ENCODE results near the gene KLHL30.
"Not testable (repeated sequence)": the region's sequence is repeated elsewhere in the genome, so short reads cannot be mapped to it uniquely, and the experiment has no call there.

Gene KLHL30

DNA sequence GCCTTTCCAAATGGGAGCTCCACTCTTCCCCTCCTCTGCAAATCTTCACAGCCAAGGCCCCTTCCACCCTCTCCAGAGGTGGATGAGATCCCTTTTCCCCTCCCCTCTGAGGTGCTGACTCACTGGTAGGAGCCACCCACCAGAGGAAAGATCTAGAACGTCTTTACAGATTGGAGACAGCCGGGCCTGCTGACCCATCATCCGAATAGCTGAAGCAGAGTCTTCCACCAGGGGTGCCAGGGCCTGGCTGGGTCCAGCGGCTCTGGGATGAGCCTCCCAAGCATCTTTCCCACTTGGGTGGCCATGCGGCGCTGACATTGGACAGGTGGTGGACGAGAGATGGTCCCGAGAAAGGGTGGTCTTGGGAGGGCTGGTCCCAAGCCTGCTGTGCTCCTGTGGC lies 29.3 kb downstream of the KLHL30 start:
- Mint-ChIP-seq H3K27ac (no peak overlapping the region), H3K9me3 (no peaks in the 10 kb centered on the region), H3K36me3 (peaks cover 10% of the 10 kb centered on the region), H3K27me3 (peaks cover 6% of the 10 kb centered on the region), H3K4me3 (no peak overlapping the region), H3K4me1 (peaks cover 1% of the 10 kb centered on the region)

DNA sequence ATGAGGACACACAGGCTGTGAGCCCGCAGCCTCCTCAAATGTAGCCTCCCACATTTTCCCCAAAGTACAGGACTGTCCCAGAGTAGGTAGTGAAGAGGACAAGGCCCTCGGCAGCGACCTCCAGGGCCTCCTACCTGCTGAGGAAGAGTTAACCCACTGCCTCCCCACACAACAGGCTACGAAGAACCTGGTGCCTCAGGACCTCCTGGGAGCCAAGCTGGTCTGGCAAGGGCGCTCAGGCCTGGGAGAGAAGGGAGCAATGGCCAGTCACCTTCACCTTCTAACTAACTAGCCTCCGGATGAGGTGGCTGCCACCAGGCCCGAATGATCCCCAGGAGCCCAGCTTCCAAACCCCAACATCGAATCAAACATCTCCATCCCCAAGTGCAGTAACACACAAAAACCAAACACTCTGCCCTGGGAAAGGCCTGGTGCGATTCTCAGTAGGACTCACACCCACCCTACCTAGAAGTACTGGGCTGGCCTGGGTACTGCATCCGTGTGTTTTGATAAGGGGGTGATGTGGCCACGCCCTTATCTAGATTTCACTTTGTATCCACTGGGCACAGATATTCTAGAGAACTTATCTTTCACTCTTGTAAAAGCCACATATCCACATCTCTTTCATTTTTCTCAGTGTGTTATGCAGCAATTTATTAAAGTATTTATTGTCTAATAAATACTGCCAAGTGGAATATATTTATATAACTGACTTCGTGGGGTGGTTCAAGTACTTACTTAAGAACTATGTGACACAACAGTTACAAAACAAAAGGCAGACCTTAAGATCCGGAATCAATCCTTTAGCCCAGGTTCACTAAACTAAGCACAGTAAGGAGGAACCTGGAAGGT lies 30.0 kb downstream of the KLHL30 start:
- H3K27ac Mint-ChIP-seq, result no peak overlapping the region
- no peaks in the 10 kb centered on the region for H3K9me3 Mint-ChIP-seq

DNA sequence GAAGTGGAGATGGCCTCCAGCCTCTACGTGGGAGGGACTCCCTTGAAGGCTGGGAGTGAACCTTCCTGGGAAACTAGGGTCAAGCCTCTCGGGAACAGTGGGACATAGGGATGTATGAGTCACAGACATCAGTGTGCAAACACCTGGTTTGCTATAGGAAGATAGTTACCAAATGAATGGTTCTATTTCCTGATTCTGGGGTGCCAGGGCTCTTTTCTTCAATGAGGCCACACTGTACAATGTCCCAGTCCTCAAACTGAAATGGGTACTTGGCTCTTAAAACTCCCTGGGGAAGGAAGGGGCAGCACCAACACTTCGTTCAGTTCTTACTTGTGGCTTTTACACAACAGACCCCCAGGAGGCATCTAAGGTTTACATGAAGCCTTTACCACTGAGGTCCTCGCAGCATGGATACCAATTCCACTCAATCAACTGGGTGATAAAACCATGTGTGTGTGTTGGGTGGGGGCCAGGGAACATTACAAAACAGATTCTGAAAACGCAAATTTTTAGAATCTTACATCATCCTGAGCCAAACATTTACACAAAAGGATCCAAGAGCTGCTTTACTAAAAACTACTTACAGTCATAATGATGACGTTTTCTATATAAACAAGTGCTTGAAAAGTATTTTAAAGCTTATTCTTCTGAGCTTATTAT lies 30.7 kb downstream of the KLHL30 start:
- Mint-ChIP-seq H3K4me1 (peaks cover 5% of the 10 kb centered on the region), H3K9me3 (no peaks in the 10 kb centered on the region), H3K36me3 (peaks cover 15% of the 10 kb centered on the region), H3K4me3 (no peak overlapping the region), H3K27ac (no peak overlapping the region), H3K27me3 (peaks cover 6% of the 10 kb centered on the region)

More for the DNA sequence above, 30.0 kb downstream of the KLHL30 start:
- no peak overlapping the region for H3K4me3 Mint-ChIP-seq
- peaks cover 15% of the 10 kb centered on the region for H3K36me3 Mint-ChIP-seq
- H3K4me1 Mint-ChIP-seq, result peaks cover 5% of the 10 kb centered on the region
- peaks cover 6% of the 10 kb centered on the region for H3K27me3 Mint-ChIP-seq

DNA sequence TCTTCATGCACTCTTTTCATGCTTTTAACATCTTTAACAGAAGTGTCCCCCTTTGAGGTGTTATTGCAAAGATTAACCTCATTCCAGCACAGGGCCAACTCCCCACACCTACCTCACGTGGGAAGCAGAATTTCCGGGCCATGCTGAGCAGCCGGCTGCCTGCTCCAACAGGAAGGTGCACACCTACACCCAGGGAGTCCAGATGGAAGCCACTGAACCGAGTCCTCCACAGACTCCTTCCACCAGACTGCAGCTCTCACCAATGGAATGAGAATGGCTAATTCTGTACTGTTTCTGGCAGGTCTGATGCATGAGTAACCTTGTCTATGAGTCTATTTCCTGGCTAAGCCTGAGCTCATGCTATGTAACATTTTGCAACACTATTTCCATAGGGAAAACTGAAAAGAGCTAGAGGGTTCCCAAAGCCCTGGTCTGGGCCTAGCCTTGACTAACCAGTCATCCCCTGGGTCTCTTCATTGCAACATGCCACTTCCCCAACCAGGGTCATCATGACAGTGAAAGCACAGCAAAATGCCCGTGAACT lies 31.3 kb downstream of the KLHL30 start:
- H3K36me3 Mint-ChIP-seq, result peaks cover 15% of the 10 kb centered on the region
- H3K4me1 Mint-ChIP-seq, result peaks cover 5% of the 10 kb centered on the region
- H3K27me3 Mint-ChIP-seq, result peaks cover 3% of the 10 kb centered on the region
- no peak overlapping the region for H3K27ac Mint-ChIP-seq
- no peak overlapping the region for H3K4me3 Mint-ChIP-seq
- H3K9me3 Mint-ChIP-seq, result no peaks in the 10 kb centered on the region

DNA sequence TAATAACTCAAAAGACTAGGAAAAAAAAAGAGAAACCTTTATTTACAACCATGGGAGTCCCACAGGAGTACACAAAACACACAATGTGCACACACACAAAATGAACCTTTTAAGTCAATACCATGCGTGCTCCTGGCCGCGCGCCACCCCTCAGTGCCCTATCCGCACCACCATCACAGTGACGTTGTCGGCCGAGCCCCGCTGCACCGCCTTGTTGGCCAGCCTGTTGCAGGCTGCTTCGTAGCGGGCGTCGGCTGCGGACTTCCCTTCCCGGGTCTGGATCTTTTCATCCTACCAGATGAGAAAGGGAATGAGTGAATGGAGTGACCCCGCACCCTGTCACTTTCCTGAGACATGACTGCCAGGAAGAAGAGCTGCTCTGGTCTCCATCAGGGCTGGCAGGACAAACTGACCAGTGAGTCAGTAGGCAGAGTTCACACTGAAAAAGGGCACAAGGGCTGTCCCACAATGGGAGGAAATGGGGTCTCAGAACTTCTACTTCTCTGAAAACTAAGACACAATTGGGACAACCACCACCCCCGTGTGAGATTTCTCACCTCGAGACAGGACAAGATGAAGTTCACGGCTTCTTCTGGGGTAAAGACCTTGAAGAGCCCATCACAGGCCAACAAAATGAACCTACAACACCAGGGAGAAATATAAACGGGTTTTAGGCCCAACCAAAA lies 32.1 kb downstream of the KLHL30 start:
- Mint-ChIP-seq H3K4me3 (no peak overlapping the region), H3K9me3 (no peaks in the 10 kb centered on the region), H3K4me1 (peaks cover 5% of the 10 kb centered on the region), H3K27ac (no peak overlapping the region), H3K36me3 (peaks cover 15% of the 10 kb centered on the region), H3K27me3 (no peaks in the 10 kb centered on the region)

DNA sequence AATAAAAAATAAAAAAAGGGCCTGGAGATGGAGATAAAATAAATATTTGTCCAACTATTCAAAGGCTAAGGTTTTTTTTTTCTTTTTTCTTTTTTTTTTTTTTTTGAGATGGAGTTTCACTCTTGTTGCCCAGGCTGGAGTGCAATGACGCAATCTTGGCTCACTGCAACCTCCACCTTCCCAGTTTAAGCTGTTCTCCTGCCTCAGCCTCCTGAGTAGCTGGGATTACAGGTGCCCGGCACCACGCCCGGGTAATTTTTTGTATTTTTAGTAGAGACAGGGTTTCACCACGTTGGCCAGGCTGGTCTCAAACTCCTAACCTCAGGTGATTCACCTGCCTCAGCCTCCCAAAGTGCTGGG lies 32.6 kb downstream of the KLHL30 start:
- not testable (repeated sequence) for H3K4me3 Mint-ChIP-seq, H3K27ac Mint-ChIP-seq

DNA sequence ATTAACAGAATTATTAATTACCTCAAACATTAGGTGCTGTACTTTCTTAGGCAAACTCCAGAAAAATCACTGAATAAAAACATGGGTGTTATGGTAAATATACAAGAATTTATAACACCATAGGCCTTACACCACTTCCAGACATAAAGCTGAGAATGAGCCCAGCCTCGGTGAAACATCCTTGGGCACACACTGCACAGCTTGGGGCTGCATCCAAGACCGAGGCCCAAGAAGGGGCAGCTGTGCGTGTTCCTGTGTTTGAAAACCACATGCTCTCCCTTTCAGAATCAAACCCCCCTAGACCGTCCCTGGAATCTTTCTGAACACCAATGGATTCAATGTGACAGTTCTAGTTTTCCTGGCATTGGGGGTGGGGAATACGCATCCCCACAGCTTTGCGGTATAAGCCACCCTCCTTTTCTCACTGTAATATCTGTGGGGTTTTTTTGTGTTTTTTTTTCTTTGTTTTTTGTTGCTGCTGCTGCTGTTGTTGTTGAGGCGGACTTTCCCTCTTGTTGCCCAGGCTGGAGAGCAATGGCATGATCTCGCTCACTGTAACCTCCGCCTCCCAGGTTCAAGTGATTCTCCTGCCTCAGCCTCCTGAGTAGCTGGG lies 33.2 kb downstream of the KLHL30 start:
- Mint-ChIP-seq H3K27ac (no peak overlapping the region), H3K36me3 (peaks cover 15% of the 10 kb centered on the region), H3K4me1 (peaks cover 5% of the 10 kb centered on the region), H3K9me3 (no peaks in the 10 kb centered on the region), H3K27me3 (no peaks in the 10 kb centered on the region), H3K4me3 (no peak overlapping the region)

More for the DNA sequence above, 32.6 kb downstream of the KLHL30 start:
- H3K4me1 Mint-ChIP-seq, H3K9me3 Mint-ChIP-seq, H3K27me3 Mint-ChIP-seq: not testable (repeated sequence)
- H3K36me3 Mint-ChIP-seq, result peaks cover 15% of the 10 kb centered on the region

DNA sequence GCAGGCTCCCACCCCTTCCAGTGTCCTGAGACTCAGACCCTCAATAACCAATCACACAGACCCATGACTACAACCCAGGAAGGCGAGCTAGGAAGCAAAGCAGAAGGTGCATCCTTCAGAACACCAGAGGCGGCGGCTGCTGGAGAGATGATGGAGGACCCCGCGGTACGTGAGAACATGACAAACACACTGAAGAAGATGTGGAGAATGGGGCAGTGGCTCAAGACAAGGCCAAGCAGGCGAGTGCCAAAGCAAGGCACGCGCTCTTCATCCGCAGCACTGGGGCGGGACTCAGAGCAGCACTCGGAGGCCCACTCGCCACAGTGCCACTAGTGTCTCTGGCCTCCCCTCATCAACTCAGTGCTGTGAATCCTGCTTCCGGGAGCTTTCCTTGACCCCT lies 34.0 kb downstream of the KLHL30 start:
- Mint-ChIP-seq H3K27ac (peak overlapping the region; percentile 46), H3K4me1 (peaks cover 5% of the 10 kb centered on the region), H3K9me3 (no peaks in the 10 kb centered on the region), H3K36me3 (peaks cover 19% of the 10 kb centered on the region), H3K27me3 (no peaks in the 10 kb centered on the region), H3K4me3 (no peak overlapping the region)

DNA sequence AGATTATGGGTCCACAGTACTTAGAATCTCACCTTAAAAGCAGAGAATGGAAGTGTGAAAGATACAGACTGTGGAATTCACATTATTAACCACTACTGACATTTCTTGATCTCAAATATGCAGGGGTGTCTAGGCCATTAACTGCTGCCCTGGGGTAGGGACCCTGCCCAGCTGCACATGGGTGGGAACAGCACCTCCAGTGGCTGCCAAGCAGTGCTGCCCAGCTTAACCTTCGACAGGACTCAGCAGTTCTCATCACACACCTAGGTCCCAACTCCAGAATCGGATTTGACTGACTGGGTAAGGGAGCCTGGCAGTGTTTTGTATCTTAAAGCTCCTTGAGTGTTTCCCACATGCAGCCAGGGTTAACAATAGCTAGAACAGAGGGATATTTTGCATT lies 35.2 kb downstream of the KLHL30 start:
- Mint-ChIP-seq H3K4me3 (no peak overlapping the region), H3K27ac (no peak overlapping the region), H3K36me3 (peaks cover 20% of the 10 kb centered on the region), H3K4me1 (peaks cover 5% of the 10 kb centered on the region), H3K27me3 (no peaks in the 10 kb centered on the region), H3K9me3 (no peaks in the 10 kb centered on the region)

DNA sequence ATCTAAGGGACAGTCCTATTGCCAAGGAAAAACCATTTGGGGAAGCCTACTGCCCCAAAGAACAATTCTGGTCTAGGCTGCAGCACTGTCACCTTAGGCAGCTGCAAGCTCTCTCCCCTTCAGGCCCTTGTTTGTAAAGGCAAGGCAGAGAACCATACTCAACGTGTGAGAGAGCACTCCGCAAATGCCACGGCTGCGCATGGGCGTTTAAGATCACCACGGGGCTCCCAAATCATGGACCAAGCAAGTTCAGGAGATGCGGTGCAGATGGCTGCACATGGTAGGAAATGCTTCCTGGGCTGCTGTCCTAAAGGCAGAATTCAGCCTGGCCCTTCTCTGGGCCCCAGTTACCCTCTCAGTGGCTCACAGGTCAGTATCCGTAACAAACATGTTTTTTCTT lies 35.8 kb downstream of the KLHL30 start:
- Mint-ChIP-seq H3K4me3 (no peak overlapping the region), H3K4me1 (peaks cover 5% of the 10 kb centered on the region), H3K27ac (no peak overlapping the region), H3K27me3 (no peaks in the 10 kb centered on the region), H3K9me3 (no peaks in the 10 kb centered on the region), H3K36me3 (peaks cover 24% of the 10 kb centered on the region)

DNA sequence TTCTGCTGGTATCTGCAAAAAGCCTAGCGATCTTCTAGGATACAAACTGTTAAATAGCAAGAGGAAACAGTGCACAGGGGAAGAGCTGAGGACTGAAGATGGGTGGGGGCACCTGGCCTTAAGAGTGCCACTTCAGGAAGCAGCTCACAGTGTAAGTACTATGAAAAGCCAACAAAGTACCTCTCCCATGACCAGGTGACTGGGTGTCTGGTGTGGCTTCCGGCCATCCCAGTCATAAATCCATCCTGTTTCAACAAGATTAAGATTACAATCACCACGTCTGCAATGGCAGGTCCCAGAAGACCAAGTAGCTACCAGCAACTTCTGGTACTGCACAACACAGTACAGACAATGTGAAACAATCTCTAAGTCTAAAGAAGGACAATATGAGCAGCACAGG lies 36.2 kb downstream of the KLHL30 start:
- Mint-ChIP-seq H3K27me3 (no peaks in the 10 kb centered on the region), H3K27ac (no peak overlapping the region), H3K36me3 (peaks cover 24% of the 10 kb centered on the region), H3K9me3 (no peaks in the 10 kb centered on the region), H3K4me1 (peaks cover 5% of the 10 kb centered on the region), H3K4me3 (no peak overlapping the region)

DNA sequence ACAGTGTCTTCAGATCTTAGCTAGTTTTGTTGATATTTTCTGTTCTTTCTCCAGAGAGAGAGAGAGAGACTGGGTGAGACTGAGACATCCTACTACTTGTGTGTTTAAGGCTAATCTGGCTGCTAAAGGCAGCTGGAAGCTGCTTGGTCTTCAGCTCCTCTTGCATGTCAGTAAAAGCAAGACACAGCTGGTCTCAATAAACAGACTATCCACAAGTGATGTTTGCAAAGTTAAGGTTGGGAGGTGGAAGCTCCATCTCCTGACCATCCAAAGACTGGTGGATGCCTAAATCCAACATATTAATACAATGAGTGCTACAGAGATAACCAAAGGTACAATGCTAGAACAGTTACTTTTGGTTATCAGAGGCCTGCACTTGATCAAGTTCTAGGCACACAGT lies 38.1 kb downstream of the KLHL30 start:
- Mint-ChIP-seq H3K9me3 (no peaks in the 10 kb centered on the region), H3K4me1 (peaks cover 5% of the 10 kb centered on the region), H3K36me3 (peaks cover 22% of the 10 kb centered on the region), H3K27ac (peak overlapping the region; percentile 20), H3K4me3 (no peak overlapping the region), H3K27me3 (no peaks in the 10 kb centered on the region)

DNA sequence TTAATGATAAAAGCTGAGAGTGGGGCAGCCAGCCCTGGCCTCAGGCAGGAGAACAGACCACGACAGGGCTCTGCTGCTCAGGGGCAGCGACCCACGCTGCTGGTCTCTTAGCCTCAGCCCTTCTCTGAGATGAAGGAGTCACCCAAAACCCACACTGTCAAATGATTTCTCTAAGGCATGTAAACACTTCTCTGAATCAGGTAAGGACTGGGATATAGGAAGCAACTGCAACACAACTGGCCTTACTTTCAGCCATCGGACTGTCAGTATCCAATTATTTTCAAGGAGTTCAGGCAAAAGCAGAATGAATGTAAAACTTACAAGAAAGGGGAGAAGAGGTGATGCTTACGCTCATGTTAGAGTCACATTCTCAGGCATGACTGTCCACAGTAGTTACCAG lies 42.1 kb downstream of the KLHL30 start:
- no peak overlapping the region for H3K4me3 Mint-ChIP-seq
- H3K27ac Mint-ChIP-seq, result no peak overlapping the region
- no peaks in the 10 kb centered on the region for H3K27me3 Mint-ChIP-seq
- no peaks in the 10 kb centered on the region for H3K9me3 Mint-ChIP-seq
- H3K4me1 Mint-ChIP-seq, result peaks cover 14% of the 10 kb centered on the region
- peaks cover 24% of the 10 kb centered on the region for H3K36me3 Mint-ChIP-seq

DNA sequence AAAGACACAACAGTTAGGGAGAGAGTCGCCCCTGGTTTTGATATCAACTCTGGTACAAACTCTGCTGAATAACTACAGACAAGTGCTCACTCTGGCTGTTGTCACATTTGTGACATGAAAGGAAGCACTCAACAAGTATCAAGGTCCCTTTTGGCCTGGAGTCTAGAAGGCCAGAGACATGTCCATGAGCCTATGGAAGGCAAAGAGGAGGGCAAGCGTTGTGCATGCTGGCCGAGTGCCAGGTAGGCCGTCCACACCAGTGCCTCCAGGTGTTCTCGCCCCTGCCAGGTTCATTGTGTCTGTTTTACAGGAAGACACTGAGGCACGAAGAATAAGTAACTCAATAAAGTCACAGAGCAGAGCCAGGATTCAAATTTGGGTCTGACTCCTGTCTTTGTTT lies 43.9 kb downstream of the KLHL30 start:
- H3K4me1 Mint-ChIP-seq, result peaks cover 14% of the 10 kb centered on the region
- no peaks in the 10 kb centered on the region for H3K9me3 Mint-ChIP-seq
- H3K27ac Mint-ChIP-seq, result no peak overlapping the region
- H3K36me3 Mint-ChIP-seq, result peaks cover 24% of the 10 kb centered on the region
- no peaks in the 10 kb centered on the region for H3K27me3 Mint-ChIP-seq
- no peak overlapping the region for H3K4me3 Mint-ChIP-seq

DNA sequence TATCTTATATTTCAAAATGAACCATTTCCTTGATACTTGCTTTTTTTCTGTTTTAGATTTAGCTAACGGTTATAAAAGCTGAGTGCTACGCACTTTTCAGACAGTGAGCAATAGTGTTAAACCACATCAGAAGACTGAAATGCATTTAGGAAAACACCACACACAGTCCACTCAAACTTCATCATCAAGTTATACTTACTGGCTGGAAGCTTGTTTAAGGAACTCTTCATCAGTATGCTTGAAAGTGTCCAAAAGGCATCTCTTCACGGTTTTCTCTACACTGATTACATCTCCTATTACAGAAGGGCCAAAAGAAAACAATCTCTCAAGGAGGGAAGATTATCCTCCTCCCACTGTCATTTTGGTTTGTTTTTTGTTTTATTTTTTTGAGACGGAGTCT lies 45.4 kb downstream of the KLHL30 start:
- H3K27me3 Mint-ChIP-seq, result no peaks in the 10 kb centered on the region
- no peak overlapping the region for H3K27ac Mint-ChIP-seq
- H3K36me3 Mint-ChIP-seq, result peaks cover 28% of the 10 kb centered on the region
- H3K9me3 Mint-ChIP-seq, result no peaks in the 10 kb centered on the region
- peaks cover 14% of the 10 kb centered on the region for H3K4me1 Mint-ChIP-seq
- H3K4me3 Mint-ChIP-seq, result no peak overlapping the region
